Fibroblast of the aortic adventitia (primary cell): Measurements from ENCODE around the gene SLC38A9. TPM values are rescaled to one million over a fixed set of nuclear protein-coding genes. Genes with fewer than 3 reads are reported as not detected.

Experiments used
- DNase-seq: peaks from one replicate; pipeline ENCODE4 v3.0.0-alpha.2; 2010; ENCODE audit warnings: low read depth
- H3K4me3 ChIP-seq: 2 replicates; pipeline ENCODE4 v1.5.1; 2011; ENCODE audit warnings: low read depth, mild to moderate bottlenecking, control low read depth, low read length, moderate library complexity
- total RNA-seq: library from RNA; depleted of rRNA; stranded (reverse); fragments of >200 nt; gene quantifications from 2 replicates; pipeline ENCODE4 v1.2.3, GENCODE V29; 2012; ENCODE audit warnings: low replicate concordance
- TF ChIP-seq, protein P1 (sequence below): IDR thresholded peaks from 2 replicates; pipeline ENCODE4 v1.5.1; 2011; ENCODE audit warnings: mild to moderate bottlenecking, low read length, control low read depth, inconsistent platforms; ENCODE audit not compliant: insufficient read depth

SLC38A9 gene
- total RNA-seq, 1 donor: 41.3 TPM

DNA sequence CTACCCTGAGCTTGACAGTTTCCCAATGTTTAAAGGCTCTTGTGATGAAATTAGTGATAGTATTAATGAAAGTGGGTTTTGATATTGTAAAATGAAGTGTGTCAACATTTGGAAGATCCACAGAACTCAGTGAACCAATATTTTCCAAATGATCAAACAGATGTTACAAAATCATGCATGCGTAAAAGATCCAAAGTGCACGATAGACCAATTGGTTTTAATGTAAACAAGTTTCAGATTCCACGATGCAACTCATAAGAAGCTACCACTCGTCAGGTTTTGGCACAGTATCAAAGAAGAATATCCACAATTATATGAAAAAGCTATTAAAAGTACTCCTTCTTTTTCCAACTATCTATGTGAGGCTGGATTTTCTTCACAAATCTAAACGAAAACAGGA is 82.3 kb downstream of the SLC38A9 start:
- TF ChIP-seq, protein P1, sequence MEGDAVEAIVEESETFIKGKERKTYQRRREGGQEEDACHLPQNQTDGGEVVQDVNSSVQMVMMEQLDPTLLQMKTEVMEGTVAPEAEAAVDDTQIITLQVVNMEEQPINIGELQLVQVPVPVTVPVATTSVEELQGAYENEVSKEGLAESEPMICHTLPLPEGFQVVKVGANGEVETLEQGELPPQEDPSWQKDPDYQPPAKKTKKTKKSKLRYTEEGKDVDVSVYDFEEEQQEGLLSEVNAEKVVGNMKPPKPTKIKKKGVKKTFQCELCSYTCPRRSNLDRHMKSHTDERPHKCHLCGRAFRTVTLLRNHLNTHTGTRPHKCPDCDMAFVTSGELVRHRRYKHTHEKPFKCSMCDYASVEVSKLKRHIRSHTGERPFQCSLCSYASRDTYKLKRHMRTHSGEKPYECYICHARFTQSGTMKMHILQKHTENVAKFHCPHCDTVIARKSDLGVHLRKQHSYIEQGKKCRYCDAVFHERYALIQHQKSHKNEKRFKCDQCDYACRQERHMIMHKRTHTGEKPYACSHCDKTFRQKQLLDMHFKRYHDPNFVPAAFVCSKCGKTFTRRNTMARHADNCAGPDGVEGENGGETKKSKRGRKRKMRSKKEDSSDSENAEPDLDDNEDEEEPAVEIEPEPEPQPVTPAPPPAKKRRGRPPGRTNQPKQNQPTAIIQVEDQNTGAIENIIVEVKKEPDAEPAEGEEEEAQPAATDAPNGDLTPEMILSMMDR: no peak
- DNase-seq: no peak
- H3K4me3 ChIP-seq: no peak overlapping the region

GRCh38 chr5:55626790-55627189 is 85.3 kb downstream of the SLC38A9 start:
- DNase-seq: no peak
- TF ChIP-seq, protein P1: no peak
- no peak overlapping the region for H3K4me3 ChIP-seq

DNA sequence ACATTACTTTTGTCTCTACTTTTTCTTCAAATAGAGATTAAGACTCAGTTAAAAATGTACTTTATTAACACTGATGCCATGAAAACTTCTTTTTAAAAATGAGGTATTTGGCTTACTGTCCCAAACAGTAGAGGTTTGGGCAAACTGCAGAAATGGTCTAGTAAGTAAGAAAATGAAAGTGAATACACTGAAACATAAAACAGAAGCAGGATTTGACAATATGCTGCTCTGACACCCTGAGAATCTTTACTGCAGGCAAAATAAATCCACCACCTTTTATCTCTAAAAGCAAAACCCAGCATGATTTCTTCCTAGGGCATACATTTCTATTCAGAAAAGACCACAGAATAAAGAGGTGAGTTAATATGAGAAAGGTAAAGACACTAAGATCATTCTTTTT is 86.2 kb downstream of the SLC38A9 start:
- DNase-seq: no peak
- TF ChIP-seq, protein P1: no peak
- H3K4me3 ChIP-seq: no peak overlapping the region

GRCh38 chr5:55625589-55625909 is 86.6 kb downstream of the SLC38A9 start:
- TF ChIP-seq, protein P1: no peak
- no peak overlapping the region for H3K4me3 ChIP-seq
- no peak for DNase-seq

DNA sequence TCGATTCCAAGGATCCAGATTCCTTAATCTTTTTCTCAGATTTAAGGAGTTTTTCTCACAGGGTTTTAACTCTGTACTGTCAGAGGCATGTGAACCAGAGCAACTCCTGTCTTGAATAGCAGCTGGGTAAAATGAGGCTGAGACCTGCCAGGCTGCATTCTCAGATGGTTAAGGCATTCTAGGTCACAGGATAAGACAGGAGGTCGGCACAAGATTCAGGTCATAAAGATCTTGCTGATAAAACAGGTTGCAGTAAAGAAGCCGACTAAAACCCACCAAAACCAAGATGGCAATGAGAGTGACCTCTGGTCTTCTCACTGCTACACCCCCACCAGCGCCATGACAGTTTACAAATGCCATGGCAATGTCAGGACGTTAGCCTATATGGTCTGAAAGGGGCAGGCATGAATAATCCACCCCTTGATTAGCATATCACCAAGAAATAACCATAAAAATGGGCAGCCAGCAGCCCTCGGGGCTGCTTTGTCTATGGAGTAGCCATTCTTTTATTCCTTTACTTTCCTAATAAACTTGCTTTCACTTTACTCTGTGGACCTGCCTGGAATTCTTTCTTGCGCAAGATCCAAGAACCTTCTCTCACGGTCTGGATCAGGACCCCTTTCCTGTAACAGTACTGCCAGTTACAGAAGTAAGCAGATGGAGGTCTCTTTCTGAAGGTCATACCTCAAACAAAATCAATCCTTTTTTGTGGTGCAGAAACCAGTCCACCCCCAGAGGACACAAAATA is 87.1 kb downstream of the SLC38A9 start:
- no peak overlapping the region for H3K4me3 ChIP-seq
- TF ChIP-seq, protein P1: no peak
- no peak for DNase-seq

- TF ChIP-seq, protein P1: no peak
- H3K4me3 ChIP-seq: no peak overlapping the region
- no peak for DNase-seq
Observed at GRCh38 chr5:55623789-55624188, 88.3 kb downstream of the SLC38A9 start.

- TF ChIP-seq, protein P1: no peak
Observed at GRCh38 chr5:55622460-55622859, 89.7 kb downstream of the SLC38A9 start.

More at GRCh38 chr5:55622460-55622859, 89.7 kb downstream of the SLC38A9 start:
- no peak for DNase-seq
- H3K4me3 ChIP-seq: no peak overlapping the region
